ENCODE results near the gene NOC2L.
"Not testable (repeated sequence)": the region's sequence is repeated elsewhere in the genome, so short reads cannot be mapped to it uniquely, and the experiment has no call there.

The NOC2L gene

DNA sequence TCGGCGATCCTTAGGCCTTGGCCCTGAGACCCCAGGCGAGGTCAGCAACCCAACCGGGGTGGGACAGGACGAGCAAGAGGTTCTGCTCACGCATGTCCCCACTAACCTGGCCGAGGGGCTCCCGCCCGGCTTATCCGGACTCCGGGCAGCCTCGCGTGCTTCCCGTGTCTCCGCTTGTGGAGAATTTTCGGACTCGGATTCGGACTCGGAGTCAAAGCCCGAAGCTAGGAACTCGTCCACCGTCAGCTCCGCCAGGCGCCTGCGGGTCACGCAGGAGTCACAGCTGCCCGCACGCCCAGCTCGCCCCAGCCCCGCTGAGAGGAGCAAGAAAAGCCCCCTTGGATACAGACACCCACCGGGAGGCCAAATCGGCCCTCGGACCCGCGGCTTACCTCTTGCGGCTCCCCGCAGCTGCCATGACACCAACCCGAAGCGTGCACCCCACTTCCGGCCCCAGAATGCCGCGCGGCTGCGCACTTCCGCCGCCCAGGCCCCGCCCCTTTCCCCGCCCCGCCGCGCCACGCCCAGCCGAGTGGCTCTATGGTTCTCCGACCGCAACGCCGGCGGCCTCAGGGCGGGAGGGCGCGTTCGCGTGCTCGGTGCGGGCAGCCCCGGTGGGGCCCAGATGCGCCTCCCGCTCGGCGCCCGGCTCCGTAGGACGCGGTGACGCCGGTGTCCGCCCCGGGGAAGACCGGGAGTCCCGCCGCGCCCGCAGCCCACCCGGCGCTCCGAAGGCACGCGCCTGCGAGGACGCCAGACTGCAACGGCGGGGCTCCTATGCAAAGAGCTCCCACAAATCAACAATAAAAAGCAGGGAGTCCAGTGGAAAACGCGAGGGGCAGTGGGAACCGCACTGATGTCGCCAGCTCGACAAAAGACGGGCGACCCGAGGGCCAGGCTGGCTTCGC lies at the start of gene NOC2L:
NOC2L (minus strand) TSS at position 434 of the 908 bp plus-strand sequence; CDS start at position 418, 16 bp downstream.
- DNase-seq = peak; percentile 95

GRCh38 chr1:1006305-1007159 lies 47.5 kb upstream of the NOC2L start:
- peak; percentile 97 for DNase-seq

DNA sequence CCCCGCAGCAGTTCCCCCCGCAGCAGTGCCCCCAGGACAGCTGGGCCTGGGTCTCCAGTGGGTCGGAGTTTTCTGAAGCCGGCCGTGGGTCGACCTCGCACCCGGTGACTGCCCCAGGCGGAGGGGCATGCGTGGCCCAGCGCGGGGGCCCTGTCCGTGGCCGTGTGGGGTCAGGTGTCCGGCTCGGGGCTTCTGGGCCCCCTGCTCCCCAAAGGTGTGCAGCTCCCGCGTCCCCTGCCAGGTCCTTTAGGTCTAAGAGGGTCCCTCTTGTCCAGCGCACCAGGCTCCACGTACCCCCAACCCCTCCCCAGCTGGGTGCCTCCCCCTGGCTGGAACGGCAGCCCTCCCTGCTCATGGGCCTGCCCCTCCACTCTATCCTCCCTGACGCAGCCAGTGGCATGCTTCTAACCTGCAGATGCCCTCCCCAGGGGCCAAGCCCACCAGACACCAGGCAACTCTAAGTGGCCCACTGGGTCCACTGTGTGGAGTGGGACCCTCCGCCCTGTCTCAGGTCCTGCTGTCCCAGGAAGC lies 46.8 kb upstream of the NOC2L start:
- no peak for DNase-seq

DNA sequence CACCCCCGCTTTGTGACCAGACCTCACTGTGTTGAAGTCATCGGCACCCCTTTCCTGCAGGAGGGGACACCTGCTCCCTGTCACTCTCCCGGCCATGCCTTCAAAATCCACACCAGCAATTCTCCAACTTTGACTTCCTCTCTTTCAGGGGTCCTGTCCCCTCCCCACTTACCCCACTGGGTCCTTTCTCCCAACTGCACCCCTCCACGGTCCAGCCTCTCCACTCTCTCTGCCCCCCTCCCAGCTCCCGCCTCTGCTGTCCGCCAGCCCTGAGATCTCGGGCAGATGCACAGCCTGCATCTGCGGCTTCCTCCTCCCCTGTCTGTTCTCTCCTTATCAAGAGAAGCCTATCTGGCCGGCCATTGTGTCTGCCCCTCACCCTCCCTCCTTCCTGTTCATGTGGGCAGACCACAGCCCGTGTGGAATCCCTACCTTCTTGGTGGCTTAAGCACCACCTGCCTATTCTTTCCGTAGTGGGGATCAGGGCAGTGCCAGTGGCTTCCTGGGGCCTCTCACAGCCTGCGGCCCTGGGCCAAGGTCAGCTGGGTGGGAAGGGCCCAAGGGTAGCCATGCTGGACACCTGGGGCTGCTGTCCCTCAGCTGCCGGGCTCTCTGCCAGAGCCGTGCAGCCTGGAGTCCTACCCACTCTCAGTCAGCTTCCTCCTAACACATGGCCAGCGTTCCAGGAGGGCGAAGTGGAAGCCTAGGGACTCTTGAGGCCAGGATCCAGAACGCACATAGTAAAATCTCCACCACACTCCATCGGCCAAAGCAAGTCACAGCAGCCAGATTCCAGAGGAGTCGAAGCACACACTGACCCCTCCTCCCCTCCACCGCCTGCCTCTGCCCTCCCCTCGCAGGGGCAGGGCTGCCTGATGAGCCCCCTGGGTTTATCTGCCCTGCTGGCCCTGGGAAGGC lies 46.0 kb upstream of the NOC2L start:
- peak; percentile 77 for DNase-seq

DNA sequence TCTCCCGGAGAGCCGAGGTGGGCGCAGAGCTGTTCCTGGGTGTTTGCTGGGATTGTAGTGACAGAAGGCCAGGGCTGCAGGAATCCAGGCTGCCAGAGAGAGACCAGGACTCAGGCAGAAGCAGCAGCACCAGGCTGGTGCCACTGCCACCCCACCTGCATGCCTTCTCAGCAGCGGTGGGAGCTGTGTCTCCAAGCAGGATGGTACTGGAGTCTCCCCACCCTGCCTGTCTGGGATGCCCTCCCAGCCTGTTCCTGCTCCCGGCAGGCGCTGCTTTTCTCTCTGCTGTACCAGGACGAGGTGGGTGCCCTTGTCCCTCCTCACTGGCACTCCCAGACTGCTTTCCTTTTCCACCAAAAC lies 45.3 kb upstream of the NOC2L start:
- DNase-seq = no peak

GRCh38 chr1:1003618-1004419 lies 44.8 kb upstream of the NOC2L start:
- no peak for DNase-seq

DNA sequence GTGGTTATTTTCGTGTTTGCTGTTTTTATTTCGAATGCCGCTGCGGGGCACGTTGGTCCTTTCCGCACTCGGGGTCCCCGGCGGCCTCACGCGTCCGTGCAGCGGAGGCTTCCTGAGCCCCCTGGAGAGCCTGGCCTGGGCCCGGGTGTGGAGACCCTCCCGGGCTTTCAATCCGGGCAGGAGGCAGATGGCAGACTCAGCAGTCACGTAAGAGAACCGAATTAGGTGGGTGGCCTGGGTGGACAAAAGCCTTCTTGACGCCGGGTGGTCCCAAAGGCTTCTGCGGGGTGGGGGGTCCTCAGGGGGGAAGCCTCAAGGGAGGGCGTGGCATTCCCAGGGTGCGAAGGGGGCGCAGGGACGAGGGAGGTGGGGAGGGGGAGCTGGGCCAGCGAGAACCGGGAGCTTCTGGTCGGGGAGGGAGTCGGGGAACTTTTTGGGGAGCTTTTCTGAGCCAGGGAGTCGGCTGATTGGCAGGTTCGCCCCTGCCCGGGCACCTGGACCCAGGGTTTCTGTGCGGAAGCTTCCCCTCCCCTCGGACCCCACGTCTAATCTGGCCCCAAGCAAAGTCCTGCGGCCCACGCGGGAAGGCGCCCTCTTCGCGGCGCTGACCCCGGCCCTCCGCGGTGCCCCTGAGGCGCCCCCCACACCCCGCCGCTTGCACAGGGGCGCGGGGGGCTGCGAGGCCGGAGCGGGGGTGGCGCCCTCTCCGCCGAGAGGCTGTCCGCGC lies 42.2 kb upstream of the NOC2L start:
- peak; percentile 59 for DNase-seq

DNA sequence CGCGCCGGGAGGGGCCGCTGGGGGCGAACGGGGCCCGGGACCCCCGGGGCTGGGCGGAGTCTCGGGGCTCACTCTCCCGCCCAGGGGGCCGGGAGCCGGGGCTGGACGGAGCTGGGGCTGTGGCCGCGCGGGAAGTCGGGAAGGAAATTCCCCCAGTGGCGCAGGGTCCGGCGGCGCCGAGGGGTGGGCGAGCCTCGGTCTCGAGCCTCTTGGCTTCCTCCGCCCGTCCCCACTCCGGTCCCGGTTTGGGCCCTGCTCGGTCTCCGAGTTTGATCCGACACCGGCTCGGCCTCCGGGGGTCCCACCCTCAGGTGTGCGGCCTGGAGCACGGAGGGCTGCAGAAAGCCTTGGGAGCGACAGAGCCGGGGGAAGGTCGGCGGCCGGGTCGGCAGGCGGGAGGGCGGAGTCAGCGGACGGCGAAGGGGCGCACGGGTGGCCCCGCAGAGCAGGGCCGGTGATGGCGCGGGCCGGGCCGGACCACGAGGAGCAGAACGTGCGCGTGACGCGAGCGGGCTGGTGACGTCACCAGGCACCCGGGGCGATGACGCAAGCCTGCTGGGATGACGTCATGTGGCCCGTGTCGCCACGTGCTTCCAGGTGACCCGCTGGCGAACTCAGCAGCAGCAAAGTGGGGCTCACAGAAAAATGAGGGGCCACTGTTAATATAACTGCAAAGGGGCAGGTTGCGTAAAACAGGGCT lies 41.5 kb upstream of the NOC2L start:
- DNase-seq = peak; percentile 96

- peak; percentile 97 for DNase-seq
Measured at GRCh38 chr1:999725-1000356, 40.8 kb upstream of the NOC2L start, which contains the start of gene HES4. Gene HES4, minus strand, starts transcription at chr1:1000097. Its CDS starts 124 bp downstream, at chr1:999973.

DNA sequence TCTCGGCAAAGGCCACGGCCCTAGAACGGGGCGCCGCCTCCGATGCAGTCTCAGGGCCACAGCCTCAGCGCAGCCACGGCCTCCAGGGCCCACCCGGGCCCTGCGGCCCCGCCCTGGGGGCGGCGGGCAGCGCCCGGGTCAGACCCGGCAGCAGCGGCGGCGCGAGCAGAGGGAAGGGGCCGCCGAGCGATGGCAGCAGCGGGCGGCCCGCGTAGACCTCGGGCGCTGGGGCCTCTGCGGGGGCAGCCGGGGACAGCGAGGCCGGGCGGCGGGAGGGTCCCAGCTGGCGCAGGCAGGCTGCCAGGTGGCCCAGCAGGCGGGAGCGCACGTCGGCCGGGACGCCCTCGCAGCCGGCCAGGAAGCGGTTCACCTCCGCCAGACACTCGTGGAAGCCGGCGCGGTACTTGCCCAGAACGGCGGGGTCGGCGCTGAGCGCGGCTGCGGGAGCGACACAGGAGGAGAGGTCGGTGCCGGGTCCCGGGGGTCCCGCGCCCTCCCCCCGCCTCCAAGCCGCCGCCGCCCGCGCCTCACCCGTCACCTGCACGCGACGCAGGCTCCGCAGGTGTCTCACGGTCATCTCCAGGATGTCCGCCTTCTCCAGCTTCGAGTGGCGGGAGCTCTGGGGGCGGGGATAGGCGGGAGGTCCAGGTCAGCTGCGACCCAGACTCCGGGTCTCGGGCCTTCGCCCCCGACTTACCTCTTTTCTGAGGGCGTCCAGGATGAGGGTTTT lies 40.1 kb upstream of the NOC2L start:
- DNase-seq = peak; percentile 79

GRCh38 chr1:998745-998994 lies 39.6 kb upstream of the NOC2L start:
- no peak for DNase-seq

DNA sequence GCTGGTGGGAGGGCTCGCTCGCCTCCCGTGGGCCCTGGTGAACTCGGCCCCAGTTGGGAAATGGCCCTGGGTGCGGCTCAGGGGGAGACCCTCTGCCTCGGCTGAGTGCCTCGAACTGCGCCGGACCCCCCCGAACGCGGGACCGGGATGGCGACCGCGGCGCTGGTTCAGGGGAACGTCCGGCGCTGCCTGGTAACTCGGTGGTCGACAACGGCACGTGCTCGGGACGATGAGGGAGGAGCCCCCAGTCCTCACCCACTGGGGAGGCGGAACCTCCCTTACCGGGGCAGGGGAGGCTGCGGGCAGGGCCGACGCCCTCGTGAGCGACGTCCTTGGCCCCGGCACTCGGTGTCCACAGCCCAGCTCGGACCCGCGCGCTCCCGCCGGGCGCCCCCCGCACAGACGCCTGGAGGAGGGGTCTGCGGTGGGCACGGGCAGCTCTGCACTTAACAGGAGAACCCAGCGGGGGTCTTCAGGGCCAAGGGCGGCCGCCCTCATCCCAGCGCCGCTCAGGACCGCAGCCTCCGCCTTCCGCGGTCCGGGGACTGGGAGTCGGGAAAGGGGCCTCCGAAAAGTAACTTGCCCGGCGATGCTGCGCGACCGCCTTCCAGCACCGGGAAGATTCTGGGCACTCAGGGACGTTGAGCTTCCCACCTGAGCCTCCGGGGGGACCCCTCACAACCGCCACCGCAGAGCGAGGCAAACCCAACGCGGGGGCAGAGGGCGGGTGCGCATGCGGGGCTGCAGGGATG lies 39.1 kb upstream of the NOC2L start:
- no peak for DNase-seq

- DNase-seq = no peak
Measured at GRCh38 chr1:997713-997992, 38.6 kb upstream of the NOC2L start.

DNA sequence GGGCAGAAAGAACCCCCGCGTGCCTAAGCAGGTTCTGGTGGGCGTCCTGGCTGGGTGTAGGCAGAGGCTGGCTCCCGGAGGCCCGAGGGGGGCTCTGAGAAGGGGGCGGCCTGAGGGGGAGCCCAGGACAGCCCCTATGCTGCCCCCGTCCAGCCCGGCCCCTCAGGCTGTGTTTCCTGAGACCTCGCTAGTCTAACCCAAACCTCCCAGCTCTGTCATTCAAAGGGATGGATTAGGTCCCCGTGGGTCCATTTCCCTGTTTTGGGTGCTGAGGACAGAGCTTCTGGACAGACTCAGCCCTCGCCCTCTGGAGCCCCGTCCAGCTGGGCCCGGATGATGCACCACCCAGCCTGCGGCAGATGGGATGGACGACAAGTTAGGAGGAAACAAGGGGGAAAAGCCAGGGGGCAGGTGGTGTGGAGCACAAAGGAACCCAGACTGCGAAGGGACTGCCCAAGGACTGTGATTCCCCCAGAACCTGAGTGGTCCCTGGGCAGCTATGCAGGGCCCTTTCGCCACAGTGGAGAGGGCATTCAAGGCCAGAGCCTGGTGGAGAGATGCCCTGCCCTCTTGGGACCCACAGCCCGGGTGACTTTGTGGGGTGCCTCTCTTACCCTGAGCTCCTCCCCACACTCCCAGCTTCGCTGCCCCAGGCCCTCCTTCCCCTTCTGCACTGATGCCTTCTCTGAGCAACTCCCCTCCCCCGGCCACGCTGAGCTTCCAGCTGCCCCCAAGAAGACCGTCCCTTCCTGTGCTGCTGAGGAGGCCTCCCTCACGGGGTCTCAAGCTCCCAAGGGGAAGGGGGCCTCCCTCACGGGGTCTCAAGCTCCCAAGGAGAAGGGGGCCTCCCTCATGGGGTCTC lies 38.0 kb upstream of the NOC2L start:
- DNase-seq = no peak

DNA sequence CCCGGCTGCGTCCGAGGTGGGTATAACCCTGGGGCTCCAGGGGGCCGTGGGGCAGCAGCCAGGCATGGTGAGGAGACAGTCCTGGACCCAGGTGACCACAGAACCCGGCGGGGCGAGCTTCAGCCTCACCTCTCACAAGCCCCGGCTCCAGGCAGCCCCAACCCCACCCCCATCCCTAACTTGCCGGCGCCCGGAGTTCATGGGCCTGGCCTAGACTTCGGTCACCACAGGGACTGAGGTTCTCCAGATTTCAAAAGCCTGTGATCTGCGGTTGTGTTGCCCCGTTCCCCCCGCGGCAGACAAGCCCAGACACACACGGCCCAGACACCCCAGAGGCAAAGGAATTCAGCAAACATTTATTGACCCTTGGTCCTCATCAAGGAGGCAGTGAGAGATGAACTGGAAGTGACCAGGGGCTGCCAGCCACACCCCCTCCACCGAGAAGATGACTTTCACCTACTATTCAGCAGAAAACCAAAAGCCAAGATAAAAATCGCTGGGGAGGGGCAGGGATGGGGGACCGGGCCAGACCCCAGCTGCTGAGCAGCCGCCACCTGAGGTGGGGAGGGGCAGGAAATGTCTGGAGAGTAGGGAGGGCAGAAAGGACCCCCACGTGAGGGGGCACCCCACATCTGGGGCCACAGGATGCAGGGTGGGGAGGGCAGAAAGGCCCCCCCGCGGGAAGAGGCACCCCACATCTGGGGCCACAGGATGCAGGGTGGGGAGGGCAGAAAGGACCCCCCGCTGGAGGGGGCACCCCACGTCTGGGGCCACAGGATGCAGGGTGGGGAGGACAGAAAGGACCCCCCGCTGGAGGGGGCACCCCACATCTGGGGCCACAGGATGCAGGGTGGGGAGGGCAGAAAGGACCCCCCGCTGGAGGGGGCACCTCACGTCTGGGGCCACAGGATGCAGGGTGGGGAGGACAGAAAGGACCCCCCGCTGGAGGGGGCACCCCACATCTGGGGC lies 36.9 kb upstream of the NOC2L start:
- DNase-seq = no peak

DNA sequence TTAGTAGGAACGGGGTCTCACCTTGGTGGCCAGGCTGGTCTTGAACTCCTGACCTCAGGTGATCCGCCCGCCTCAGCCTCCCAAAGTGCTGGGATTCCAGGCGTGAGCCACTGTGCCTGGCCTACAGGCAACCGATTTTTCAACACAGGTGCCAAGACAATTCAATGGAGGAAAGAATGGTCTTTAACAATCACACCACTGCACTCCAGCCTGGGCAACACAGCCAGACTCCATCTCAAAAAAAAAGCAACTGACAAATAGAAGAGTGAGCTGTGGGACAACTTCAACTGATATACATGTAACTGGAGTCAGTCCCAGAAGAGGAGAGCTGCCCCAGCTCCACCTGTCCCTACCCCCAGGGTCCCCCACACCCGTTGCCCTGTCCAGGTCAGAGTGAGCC lies 35.5 kb upstream of the NOC2L start:
- not testable (repeated sequence) for DNase-seq

All from DMS53 (cell line).